ENCODE measurements around the gene CSTF2T.

Gene CSTF2T

DNA sequence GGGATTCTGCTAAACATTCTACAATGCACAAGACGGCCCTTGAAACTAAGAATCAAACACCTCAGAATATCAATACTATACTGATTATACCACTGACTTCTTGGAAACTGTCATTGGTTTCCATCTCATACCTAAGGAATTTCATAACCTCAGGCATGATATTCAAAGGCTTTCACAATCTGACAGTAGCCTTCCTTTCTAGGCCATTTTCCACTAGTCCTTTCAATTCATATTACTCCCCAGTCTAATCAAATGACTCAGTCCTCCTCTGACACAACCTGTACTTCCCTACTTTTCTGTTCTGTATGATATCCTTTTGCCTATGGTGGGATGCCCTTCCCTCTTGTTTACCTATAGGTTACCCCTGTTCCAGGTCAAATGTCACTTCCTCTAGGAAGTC, 48.3 kb downstream of the CSTF2T start:
- ATAC-seq (ENCODE audit: low read depth), result no peak

DNA sequence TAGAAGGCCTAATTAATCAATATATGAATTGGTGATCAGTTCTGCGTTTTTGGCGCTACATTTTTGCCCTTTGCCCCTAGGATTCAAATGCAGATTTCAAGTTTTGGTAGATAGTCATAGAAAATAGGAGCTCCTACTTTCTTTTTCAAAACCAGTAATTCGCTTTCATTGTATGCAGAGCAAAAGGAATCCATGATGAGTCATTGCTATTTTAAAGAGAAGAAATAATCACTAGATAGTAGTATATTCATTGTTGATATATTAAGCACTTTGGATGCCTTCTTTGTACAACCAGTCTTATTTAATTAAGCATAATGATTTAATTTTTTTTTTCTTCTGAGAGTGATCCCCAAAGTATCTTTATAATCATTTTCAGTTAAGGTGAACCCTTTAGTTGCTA, 50.3 kb downstream of the CSTF2T start:
- Mint-ChIP-seq H3K9me3 (no peaks in the 10 kb centered on the region), H3K4me3 (no peak overlapping the region), H3K27ac (no peak overlapping the region), H3K4me1 (no peaks in the 10 kb centered on the region), H3K36me3 (no peaks in the 10 kb centered on the region), H3K27me3 (no peaks in the 10 kb centered on the region)
- DNase-seq (ENCODE audit: low spot score in 2 of 2) (no peak), ATAC-seq (ENCODE audit: low read depth) (no peak)

More for the DNA sequence above, 48.3 kb downstream of the CSTF2T start:
- Mint-ChIP-seq H3K27ac (no peak overlapping the region), H3K9me3 (no peaks in the 10 kb centered on the region), H3K4me1 (no peaks in the 10 kb centered on the region), H3K4me3 (no peak overlapping the region), H3K36me3 (no peaks in the 10 kb centered on the region), H3K27me3 (no peaks in the 10 kb centered on the region)
- no peak for DNase-seq (ENCODE audit: low spot score in 2 of 2)

Data from memory B cell (primary cell).